HepG2 (cell line): Measurements from ENCODE around the gene SLC27A3. TPM values are rescaled to one million over a fixed set of nuclear protein-coding genes. Genes with fewer than 3 reads are reported as not detected.

Experiments
- KDM5B ChIP-seq: sonication (generic); formaldehyde crosslinking; IDR thresholded peaks from 2 replicates; pipeline ENCODE4 v1.4.0; 2020; ENCODE audit warnings: missing genetic modification reagents, mild to moderate bottlenecking, borderline replicate concordance
- KLF11 ChIP-seq: IDR thresholded peaks from 2 replicates; pipeline ENCODE4 v1.6.1; 2016; ENCODE audit warnings: missing compliant biosample characterization
- NFYB ChIP-seq: sonication (generic); formaldehyde crosslinking; IDR thresholded peaks from 2 replicates; pipeline ENCODE4 v1.4.0; 2020; ENCODE audit warnings: missing genetic modification reagents
- POLR2AphosphoS5 ChIP-seq: IDR thresholded peaks from 2 replicates; pipeline ENCODE4 v1.6.1; 2012; ENCODE audit warnings: low read depth, low read length
- SAP130 ChIP-seq: IDR thresholded peaks from 2 replicates; pipeline ENCODE4 v1.6.1; 2016; ENCODE audit warnings: low read depth
- SP2 ChIP-seq: sonication (generic); formaldehyde crosslinking; IDR thresholded peaks from 2 replicates; pipeline ENCODE4 v1.5.1; 2020; ENCODE audit warnings: mild to moderate bottlenecking, missing genetic modification reagents
- TEAD3 ChIP-seq: optimal IDR thresholded peaks from 2 replicates; pipeline ENCODE3; 2016; ENCODE audit warnings: borderline replicate concordance
- ZNF569 ChIP-seq: sonication (generic); formaldehyde crosslinking; IDR thresholded peaks from 2 replicates; pipeline ENCODE4 v1.5.0; 2020; ENCODE audit warnings: mild to moderate bottlenecking, missing genetic modification reagents, moderate library complexity, borderline replicate concordance
- ZNF607 ChIP-seq: sonication (generic); formaldehyde crosslinking; IDR thresholded peaks from 2 replicates; pipeline ENCODE4 v1.5.1; 2020; ENCODE audit warnings: missing genetic modification reagents, mild to moderate bottlenecking, borderline replicate concordance
- ZNF713 ChIP-seq: sonication (generic); formaldehyde crosslinking; IDR thresholded peaks from 2 replicates; pipeline ENCODE4 v1.4.0; 2020; ENCODE audit warnings: mild to moderate bottlenecking, missing genetic modification reagents
- polyA plus RNA-seq, 8 experiments: library from polyadenylated mRNA; depleted of rRNA in 3 of 8; stranded (reverse) in 7 of 8; unstranded in 1 of 8; fragments of >200 nt; fragmentation: Illumina TruSeq in 4 of 8; extraction: Trizol in 4 of 8; gene quantifications; 2 replicates each; pipeline versions ENCODE4 v1.2.1 to v1.2.3, GENCODE V29; 2011 to 2016; ENCODE audit warnings: low read depth in 4 of 8, missing spikeins in 1 of 8, mixed read lengths in 1 of 8; ENCODE audit not compliant: insufficient read depth in 1 of 8
- total RNA-seq, 5 experiments: library from RNA; depleted of rRNA; stranded (reverse); fragments of >200 nt; fragmentation: Illumina TruSeq; extraction: Trizol; gene quantifications; 2 replicates each; pipeline ENCODE4 v1.2.3, GENCODE V29; 2016; ENCODE audit warnings: low read depth in 1 of 5
- TF ChIP-seq, protein P1 (sequence below): sonication (generic); formaldehyde crosslinking; IDR thresholded peaks from 2 replicates; pipeline ENCODE4 v1.5.0; 2020; ENCODE audit warnings: mild to moderate bottlenecking, missing genetic modification reagents, borderline replicate concordance
- TF ChIP-seq, protein P2 (sequence below): sonication (generic); formaldehyde crosslinking; IDR thresholded peaks from 2 replicates; pipeline ENCODE4 v1.5.0; 2020; ENCODE audit warnings: mild to moderate bottlenecking, missing genetic modification reagents, borderline replicate concordance
- TF ChIP-seq, protein P3 (sequence below): sonication (generic); formaldehyde crosslinking; conservative IDR thresholded peaks from 2 replicates; pipeline ENCODE4 v1.8.0; 2022; ENCODE audit warnings: mild to moderate bottlenecking, moderate library complexity, missing genetic modification reagents
- TF ChIP-seq, protein P4 (sequence below): sonication (generic); formaldehyde crosslinking; IDR thresholded peaks from 2 replicates; pipeline ENCODE4 v1.4.0; 2020; ENCODE audit warnings: mild to moderate bottlenecking, missing genetic modification reagents
- TF ChIP-seq, protein P5 (sequence below): sonication (generic); formaldehyde crosslinking; IDR thresholded peaks from 2 replicates; pipeline ENCODE4 v1.8.0; 2022; ENCODE audit warnings: mild to moderate bottlenecking, missing genetic modification reagents, borderline replicate concordance
- TF ChIP-seq, protein P6 (sequence below): IDR thresholded peaks from 2 replicates; pipeline ENCODE4 v1.6.1; 2016; ENCODE audit warnings: missing compliant biosample characterization, missing genetic modification reagents, borderline replicate concordance

SLC27A3 gene
- total and polyA plus RNA-seq, 2 of the 13 experiments (the other 11 are each of a cell fraction or from before 2014, with no cell fraction given) = 4.3 to 10.3 TPM

DNA sequence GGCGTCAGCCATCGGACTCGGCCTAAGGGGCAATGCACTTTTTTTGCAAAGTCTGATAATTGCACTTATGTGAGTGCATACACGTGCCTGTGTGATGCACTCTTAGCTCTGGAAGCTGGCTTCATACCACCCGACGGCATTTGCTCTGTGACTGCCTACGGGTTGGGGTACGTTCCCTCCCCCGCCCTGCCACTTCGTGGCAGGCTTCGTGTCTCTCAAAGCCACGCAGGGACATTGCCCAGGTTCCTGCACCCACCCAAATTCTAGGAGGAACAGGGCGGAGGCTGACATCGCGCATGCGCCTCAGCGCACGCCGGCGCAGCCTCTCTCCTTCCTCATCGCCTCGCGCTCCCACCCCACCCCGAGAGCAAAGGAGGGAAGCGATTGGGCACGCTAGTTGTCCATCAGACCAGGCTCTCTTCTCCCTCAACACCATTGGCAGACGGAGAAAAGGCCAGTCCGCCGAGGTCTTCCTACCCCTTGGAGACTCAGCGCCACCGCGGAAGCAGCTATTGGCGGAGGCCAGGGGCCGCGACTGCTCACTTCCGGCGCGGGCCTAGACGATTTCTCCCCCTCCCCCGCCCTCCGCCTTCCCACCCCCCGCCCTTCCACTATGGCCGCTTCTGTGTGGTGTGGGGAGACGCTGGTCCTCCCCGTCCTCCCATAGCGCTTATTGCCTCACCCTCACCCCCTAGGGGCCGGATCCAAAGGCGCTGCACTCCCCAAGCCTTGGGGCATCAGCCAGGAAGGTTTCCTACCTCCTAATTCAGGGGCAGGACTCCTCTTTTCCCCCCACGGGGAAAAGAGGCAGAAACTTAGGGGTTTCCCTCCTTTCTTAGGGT is 47.5 kb upstream of the SLC27A3 start, which contains the start of gene INTS3 (continued):
- TF ChIP-seq, protein P1, sequence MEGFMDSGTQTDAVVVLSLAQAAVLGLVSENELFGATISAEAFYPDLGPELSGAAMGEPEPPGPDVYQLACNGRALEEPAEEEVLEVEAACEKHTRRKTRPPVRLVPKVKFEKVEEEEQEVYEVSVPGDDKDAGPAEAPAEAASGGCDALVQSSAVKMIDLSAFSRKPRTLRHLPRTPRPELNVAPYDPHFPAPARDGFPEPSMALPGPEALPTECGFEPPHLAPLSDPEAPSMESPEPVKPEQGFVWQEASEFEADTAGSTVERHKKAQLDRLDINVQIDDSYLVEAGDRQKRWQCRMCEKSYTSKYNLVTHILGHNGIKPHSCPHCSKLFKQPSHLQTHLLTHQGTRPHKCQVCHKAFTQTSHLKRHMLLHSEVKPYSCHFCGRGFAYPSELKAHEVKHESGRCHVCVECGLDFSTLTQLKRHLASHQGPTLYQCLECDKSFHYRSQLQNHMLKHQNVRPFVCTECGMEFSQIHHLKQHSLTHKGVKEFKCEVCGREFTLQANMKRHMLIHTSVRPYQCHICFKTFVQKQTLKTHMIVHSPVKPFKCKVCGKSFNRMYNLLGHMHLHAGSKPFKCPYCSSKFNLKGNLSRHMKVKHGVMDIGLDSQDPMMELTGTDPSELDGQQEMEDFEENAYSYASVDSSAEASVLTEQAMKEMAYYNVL (CRISPR knock-in tag) = no peak
- TF ChIP-seq, protein P2, sequence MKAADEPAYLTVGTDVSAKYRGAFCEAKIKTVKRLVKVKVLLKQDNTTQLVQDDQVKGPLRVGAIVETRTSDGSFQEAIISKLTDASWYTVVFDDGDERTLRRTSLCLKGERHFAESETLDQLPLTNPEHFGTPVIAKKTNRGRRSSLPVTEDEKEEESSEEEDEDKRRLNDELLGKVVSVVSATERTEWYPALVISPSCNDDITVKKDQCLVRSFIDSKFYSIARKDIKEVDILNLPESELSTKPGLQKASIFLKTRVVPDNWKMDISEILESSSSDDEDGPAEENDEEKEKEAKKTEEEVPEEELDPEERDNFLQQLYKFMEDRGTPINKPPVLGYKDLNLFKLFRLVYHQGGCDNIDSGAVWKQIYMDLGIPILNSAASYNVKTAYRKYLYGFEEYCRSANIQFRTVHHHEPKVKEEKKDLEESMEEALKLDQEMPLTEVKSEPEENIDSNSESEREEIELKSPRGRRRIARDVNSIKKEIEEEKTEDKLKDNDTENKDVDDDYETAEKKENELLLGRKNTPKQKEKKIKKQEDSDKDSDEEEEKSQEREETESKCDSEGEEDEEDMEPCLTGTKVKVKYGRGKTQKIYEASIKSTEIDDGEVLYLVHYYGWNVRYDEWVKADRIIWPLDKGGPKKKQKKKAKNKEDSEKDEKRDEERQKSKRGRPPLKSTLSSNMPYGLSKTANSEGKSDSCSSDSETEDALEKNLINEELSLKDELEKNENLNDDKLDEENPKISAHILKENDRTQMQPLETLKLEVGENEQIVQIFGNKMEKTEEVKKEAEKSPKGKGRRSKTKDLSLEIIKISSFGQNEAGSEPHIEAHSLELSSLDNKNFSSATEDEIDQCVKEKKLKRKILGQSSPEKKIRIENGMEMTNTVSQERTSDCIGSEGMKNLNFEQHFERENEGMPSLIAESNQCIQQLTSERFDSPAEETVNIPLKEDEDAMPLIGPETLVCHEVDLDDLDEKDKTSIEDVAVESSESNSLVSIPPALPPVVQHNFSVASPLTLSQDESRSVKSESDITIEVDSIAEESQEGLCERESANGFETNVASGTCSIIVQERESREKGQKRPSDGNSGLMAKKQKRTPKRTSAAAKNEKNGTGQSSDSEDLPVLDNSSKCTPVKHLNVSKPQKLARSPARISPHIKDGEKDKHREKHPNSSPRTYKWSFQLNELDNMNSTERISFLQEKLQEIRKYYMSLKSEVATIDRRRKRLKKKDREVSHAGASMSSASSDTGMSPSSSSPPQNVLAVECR (CRISPR knock-in tag) = peak; percentile 46; the same call in 1 of the 2 replicates
- TF ChIP-seq ZNF607 = peak; percentile 69; the same call in 1 of the 2 replicates
- TF ChIP-seq, protein P3, sequence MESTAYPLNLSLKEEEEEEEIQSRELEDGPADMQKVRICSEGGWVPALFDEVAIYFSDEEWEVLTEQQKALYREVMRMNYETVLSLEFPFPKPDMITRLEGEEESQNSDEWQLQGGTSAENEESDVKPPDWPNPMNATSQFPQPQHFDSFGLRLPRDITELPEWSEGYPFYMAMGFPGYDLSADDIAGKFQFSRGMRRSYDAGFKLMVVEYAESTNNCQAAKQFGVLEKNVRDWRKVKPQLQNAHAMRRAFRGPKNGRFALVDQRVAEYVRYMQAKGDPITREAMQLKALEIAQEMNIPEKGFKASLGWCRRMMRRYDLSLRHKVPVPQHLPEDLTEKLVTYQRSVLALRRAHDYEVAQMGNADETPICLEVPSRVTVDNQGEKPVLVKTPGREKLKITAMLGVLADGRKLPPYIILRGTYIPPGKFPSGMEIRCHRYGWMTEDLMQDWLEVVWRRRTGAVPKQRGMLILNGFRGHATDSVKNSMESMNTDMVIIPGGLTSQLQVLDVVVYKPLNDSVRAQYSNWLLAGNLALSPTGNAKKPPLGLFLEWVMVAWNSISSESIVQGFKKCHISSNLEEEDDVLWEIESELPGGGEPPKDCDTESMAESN (CRISPR knock-in tag) = 0 out of 2 replicates have a peak, but pooled peaks have one; percentile 10
- no peak for TF ChIP-seq ZNF713 (CRISPR knock-in tag)
- TF ChIP-seq, protein P4, sequence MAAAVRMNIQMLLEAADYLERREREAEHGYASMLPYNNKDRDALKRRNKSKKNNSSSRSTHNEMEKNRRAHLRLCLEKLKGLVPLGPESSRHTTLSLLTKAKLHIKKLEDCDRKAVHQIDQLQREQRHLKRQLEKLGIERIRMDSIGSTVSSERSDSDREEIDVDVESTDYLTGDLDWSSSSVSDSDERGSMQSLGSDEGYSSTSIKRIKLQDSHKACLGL (CRISPR knock-in tag) = peak; percentile 59; the same call in 1 of the 2 replicates
- peak; percentile 62; the same call in 1 of the 2 replicates for TF ChIP-seq KDM5B (CRISPR knock-in tag)
- TF ChIP-seq, protein P5, sequence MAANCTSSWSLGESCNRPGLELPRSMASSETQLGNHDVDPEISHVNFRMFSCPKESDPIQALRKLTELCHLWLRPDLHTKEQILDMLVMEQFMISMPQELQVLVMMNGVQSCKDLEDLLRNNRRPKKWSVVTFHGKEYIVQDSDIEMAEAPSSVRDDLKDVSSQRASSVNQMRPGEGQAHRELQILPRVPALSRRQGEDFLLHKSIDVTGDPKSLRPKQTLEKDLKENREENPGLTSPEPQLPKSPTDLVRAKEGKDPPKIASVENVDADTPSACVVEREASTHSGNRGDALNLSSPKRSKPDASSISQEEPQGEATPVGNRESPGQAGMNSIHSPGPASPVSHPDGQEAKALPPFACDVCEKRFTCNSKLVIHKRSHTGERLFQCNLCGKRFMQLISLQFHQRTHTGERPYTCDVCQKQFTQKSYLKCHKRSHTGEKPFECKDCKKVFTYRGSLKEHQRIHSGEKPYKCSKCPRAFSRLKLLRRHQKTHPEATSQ (CRISPR knock-in tag) = no peak; the same call in 1 of the 2 replicates
- TF ChIP-seq, protein P6, sequence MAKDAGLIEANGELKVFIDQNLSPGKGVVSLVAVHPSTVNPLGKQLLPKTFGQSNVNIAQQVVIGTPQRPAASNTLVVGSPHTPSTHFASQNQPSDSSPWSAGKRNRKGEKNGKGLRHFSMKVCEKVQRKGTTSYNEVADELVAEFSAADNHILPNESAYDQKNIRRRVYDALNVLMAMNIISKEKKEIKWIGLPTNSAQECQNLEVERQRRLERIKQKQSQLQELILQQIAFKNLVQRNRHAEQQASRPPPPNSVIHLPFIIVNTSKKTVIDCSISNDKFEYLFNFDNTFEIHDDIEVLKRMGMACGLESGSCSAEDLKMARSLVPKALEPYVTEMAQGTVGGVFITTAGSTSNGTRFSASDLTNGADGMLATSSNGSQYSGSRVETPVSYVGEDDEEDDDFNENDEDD = peak; percentile 48; the same call in 1 of the 2 replicates
- no peak for TF ChIP-seq ZNF569 (CRISPR knock-in tag)
- TF ChIP-seq SP2 = peak; percentile 97
- TF ChIP-seq KLF11 (CRISPR knock-in tag) = no peak
- TF ChIP-seq NFYB = peak; percentile 93
- TF ChIP-seq TEAD3 (CRISPR knock-in tag) = peak; percentile 32
- TF ChIP-seq SAP130 (CRISPR knock-in tag) = peak; percentile 39
- peak; percentile 69 for TF ChIP-seq POLR2AphosphoS5
